GM19438 (cell line): ENCODE measurements around the gene ACAP2.
"Not testable (repeated sequence)": the region's sequence is repeated elsewhere in the genome, so short reads cannot be mapped to it uniquely, and the experiment has no call there.

Experiments used
- ATAC-seq: cut with Tn5 transposase; IDR thresholded peaks from one replicate; pipeline ENCODE4 v1.9.1; 2021; ENCODE audit warnings: low read depth; ENCODE audit not compliant: unreplicated experiment

Gene ACAP2

GRCh38 chr3:195249057-195249770 lies 193.6 kb downstream of the ACAP2 start:
- ATAC-seq, result no peak

GRCh38 chr3:195248281-195248680 lies 194.5 kb downstream of the ACAP2 start:
- no peak for ATAC-seq

- no peak for ATAC-seq
Measured at GRCh38 chr3:195247863-195248189, 195.0 kb downstream of the ACAP2 start.

GRCh38 chr3:195247086-195247862 lies 195.5 kb downstream of the ACAP2 start:
- ATAC-seq, result no peak

GRCh38 chr3:195246581-195246995 lies 196.2 kb downstream of the ACAP2 start:
- no peak for ATAC-seq

GRCh38 chr3:195245531-195245951 lies 197.3 kb downstream of the ACAP2 start:
- ATAC-seq, result no peak

GRCh38 chr3:195241592-195242355 lies 201.0 kb downstream of the ACAP2 start:
- no peak for ATAC-seq

GRCh38 chr3:195240939-195241338 lies 201.9 kb downstream of the ACAP2 start:
- ATAC-seq, result no peak

GRCh38 chr3:195240171-195240701 lies 202.6 kb downstream of the ACAP2 start:
- ATAC-seq, result no peak

GRCh38 chr3:195239121-195239520 lies 203.7 kb downstream of the ACAP2 start:
- ATAC-seq, result no peak

GRCh38 chr3:195238586-195239118 lies 204.2 kb downstream of the ACAP2 start:
- ATAC-seq, result no peak

- no peak for ATAC-seq
Measured at GRCh38 chr3:195238081-195238571, 204.7 kb downstream of the ACAP2 start.

- no peak for ATAC-seq
Measured at GRCh38 chr3:195236801-195237570, 205.8 kb downstream of the ACAP2 start.

GRCh38 chr3:195236076-195236798 lies 206.6 kb downstream of the ACAP2 start:
- no peak for ATAC-seq

GRCh38 chr3:195230244-195230643 lies 212.6 kb downstream of the ACAP2 start:
- no peak for ATAC-seq

- not testable (repeated sequence) for ATAC-seq
Measured at GRCh38 chr3:195228886-195229285, 213.9 kb downstream of the ACAP2 start.

GRCh38 chr3:195227871-195228270 lies 214.9 kb downstream of the ACAP2 start:
- no peak for ATAC-seq

- ATAC-seq, result no peak
Measured at GRCh38 chr3:195226900-195227447, 215.8 kb downstream of the ACAP2 start.

- ATAC-seq, result no peak
Measured at GRCh38 chr3:195226445-195226844, 216.4 kb downstream of the ACAP2 start.
